Astrocyte (in vitro differentiated cells and primary cell): ENCODE data around the gene FGF19.

Source experiments
- EZH2 ChIP-seq: IDR thresholded peaks from 2 replicates; pipeline ENCODE4 v1.6.1; 2012; ENCODE audit warnings: mild to moderate bottlenecking, low read length, inconsistent platforms; ENCODE audit not compliant: insufficient read depth
- TF ChIP-seq, protein P1 (sequence below): IDR thresholded peaks from 2 replicates; pipeline ENCODE4 v1.5.1; 2011; ENCODE audit warnings: low read depth, mild to moderate bottlenecking, inconsistent platforms, low read length, moderate library complexity; ENCODE audit not compliant: insufficient read depth

DNA sequence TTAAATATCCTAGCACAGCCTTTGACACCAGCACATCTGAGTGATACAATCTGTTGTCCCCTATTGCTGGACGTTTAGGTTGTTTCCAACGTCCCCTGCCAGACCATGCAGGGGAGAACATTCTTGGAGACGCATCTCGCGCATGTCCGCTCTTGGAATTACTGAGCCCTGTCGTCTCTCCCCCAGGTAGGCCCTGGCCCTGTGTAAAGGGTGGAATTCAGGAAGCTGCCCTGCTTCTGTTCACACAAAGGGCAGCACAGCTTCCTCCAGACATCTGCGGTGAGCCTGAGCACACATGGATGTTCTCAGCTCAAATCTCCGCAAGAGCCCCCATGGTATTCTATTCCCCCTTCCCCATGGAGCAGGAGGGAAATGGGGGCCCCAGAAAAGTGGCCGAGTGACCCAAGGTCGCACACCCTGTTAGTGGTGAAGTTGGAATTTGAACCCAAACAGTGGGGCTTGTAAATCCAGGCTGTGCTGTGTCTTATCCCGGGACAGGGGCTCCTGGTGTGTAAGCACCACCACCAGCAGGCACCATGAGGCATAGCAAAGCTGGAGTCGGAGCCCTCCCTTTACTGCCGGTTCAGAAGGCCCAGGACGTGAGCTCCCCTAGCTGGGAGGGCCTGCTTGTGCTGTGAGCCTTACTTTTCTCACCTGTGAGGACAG lies 5.0 kb upstream of the FGF19 start:
- TF ChIP-seq, protein P1, sequence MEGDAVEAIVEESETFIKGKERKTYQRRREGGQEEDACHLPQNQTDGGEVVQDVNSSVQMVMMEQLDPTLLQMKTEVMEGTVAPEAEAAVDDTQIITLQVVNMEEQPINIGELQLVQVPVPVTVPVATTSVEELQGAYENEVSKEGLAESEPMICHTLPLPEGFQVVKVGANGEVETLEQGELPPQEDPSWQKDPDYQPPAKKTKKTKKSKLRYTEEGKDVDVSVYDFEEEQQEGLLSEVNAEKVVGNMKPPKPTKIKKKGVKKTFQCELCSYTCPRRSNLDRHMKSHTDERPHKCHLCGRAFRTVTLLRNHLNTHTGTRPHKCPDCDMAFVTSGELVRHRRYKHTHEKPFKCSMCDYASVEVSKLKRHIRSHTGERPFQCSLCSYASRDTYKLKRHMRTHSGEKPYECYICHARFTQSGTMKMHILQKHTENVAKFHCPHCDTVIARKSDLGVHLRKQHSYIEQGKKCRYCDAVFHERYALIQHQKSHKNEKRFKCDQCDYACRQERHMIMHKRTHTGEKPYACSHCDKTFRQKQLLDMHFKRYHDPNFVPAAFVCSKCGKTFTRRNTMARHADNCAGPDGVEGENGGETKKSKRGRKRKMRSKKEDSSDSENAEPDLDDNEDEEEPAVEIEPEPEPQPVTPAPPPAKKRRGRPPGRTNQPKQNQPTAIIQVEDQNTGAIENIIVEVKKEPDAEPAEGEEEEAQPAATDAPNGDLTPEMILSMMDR = no peak
- TF ChIP-seq EZH2 = no peak
